HG03103 (cell line): ENCODE results near the gene CLEC12A.
"Not testable (repeated sequence)": the region's sequence is repeated elsewhere in the genome, so short reads cannot be mapped to it uniquely, and the experiment has no call there.

Experiments
- ATAC-seq: cut with Tn5 transposase; IDR thresholded peaks from one replicate; pipeline ENCODE4 v1.9.1; 2021; ENCODE audit warnings: low read depth; ENCODE audit not compliant: unreplicated experiment

The CLEC12A gene

DNA sequence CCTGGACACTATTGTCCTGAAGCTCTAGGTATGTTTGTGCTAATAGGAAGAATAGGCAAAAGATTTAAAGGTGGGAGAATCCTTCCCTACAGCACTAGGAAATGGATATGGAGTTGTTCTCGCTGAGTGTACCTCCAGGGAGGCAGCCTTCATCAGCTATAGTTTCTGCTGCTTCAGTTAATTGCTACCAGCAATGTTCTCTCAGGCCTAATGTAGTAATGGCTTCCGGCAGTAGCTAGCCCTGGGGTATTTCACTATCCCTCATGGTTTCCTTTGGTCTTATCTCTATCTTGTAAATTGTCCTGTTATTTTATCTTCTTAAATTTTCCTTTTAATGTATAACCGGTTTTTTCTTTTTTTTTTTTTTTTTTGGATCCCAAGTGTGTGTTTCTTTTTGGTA is 9.3 kb upstream of the CLEC12A start:
- ATAC-seq: no peak

DNA sequence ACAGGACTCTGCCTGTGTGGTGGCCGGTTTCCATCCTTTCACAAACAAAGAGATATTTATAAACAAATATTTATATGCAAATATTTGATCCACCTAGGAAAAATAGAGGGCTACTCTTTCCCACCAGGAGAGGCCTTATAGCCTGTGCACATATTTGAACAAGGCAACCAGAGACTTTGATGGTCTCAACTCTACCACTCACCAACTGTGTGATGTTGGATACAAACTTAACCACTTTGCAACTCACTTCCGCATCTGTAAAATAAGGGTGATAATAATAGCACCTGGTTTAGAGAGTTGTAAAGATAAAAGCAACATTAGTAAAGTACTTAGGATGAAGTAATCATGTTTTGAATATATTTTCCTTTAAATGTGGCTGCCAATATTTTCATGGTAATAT is 1.5 kb upstream of the CLEC12A start:
- no peak for ATAC-seq

DNA sequence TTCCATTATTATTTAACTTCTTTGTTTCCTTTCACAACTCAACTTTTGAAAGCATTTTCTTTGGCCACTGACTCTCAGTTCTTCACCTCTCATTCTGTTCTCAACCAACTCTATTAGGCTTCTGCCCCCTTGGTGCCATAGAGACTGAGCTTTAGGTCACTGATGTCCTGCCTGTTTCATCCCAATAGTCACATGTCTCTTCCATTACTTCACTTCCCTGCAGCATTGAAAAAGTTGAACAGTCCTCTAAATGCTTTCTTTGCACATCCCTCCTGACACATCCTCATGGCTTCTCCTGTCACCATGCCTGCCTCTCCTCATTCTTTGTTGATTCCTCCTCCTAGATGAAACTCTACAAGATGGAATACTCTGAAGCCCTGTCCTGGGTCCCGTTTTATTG is 2.7 kb downstream of the CLEC12A start:
- no peak for ATAC-seq

GRCh38 chr12:9974731-9975130 is 3.5 kb downstream of the CLEC12A start:
- ATAC-seq: not testable (repeated sequence)

DNA sequence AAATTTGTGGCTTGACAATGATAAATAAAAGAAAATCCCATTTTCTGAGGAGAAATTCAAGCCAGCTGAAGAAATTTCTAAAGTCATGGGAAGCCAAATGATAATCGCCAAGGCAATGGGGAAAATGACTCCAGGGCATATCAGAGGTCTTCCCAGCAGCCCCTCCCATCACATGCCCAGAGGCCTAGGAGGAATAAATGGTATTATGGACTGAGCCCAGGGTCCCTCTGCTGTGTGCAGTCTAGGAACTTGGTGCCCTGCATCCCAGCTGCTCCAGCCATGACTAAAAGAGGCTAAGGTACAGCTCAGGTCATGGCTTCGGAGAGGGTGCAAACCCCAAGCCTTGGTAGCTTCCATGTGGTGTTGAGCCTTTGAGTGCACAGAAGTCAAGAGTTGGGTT is 4.4 kb downstream of the CLEC12A start:
- no peak for ATAC-seq

GRCh38 chr12:9976626-9977025 is 5.4 kb downstream of the CLEC12A start:
- not testable (repeated sequence) for ATAC-seq

GRCh38 chr12:9977916-9978315 is 6.7 kb downstream of the CLEC12A start:
- no peak for ATAC-seq

GRCh38 chr12:9980126-9980525 is 8.9 kb downstream of the CLEC12A start:
- ATAC-seq: no peak

- no peak for ATAC-seq
Measured at GRCh38 chr12:9991876-9992275, 20.7 kb downstream of the CLEC12A start.

DNA sequence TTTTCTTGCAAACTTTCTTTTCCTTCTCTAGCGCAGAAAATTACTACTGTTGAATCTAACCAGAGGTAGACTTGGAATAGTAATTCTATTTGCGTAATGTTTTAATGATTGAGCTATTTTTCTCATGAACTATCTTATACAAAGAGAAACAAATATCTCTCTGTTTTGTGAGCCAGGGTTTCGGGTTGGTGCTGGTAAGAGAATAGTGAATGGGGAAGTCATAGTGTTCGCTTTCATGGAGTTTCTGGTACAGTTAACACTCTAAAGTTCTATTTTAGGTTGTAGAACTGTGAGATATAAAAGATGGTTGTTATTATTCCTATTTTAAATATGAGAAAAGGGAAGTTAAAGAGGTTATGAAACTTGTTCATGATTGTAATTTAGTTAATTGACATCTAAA is 21.1 kb downstream of the CLEC12A start:
- no peak for ATAC-seq

GRCh38 chr12:9999016-9999415 is 27.8 kb downstream of the CLEC12A start, which contains the start of gene CLEC1B:
TSS of gene CLEC1B (minus strand) at chr12:9999121. CDS start at chr12:9999100, 21 bp downstream.
- no peak for ATAC-seq

DNA sequence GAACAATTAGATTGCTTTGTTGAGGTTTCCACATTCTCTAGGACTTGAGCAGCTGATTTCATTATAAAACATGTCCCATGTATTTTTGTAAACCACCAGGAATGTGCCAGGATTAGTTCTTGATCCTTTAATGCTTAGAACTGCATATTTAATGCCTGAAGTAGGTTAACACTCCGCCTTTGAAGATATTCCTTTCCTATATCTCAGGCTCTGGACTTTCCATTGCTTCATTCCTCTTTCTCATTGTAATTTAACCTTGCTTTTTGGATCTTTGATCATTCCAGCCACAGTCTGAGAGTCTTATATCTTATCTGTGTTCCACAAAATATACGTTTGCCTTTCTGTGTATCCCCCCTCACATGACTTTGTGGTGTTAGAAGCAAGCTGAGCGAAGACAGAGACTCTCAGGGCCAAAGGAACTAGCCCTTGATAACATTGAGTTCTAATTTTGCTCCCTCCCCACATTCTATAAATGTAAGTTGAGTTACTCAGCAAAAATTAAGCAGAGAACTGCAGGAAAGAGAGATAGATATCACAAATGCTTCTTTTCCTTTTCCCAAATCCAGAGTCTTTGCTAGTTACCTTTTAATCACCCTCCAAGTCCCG is 30.1 kb downstream of the CLEC12A start:
- no peak for ATAC-seq

GRCh38 chr12:10012630-10013330 is 41.6 kb downstream of the CLEC12A start:
- ATAC-seq: no peak

GRCh38 chr12:10015450-10015849 is 44.2 kb downstream of the CLEC12A start:
- ATAC-seq: no peak

DNA sequence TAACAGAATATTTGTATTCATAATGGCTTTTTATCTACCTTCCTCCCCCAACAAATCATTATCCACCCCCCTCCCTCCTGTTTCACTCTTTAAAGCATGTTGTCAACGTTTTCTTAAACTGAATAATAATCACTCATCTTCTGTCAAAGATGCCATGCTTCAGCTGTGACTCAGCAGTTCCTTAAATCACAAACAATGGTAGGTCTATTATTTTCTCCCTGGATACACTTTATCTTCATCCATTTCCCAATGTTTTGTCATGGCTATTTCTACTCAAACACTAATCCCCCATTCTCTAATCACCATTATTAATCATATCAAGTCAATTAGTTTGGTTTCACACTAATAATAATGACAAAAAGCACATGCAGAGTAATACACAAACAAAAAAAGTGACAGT is 45.7 kb downstream of the CLEC12A start:
- no peak for ATAC-seq

- ATAC-seq: no peak
Measured at GRCh38 chr12:10018386-10018785, 47.2 kb downstream of the CLEC12A start.

- ATAC-seq: no peak
Measured at GRCh38 chr12:10021342-10021741, 50.1 kb downstream of the CLEC12A start.

DNA sequence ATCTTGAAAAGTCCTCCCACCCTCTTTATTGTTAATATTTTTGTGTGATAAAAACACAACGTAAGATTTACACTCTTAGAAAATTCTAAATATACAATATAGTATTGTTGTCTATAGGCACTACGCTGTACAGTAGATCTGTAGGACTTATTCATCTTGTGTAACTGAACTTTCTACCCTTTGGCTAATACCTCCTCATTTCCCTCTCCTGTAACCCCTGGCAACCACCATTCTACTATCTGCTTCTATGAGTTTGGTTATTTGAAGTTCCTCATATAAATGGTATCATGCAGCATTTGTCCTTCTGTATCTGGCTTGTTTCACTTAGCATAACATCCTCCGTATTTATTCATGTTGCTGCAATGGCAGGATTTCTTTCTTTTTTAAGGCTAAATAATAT is 54.0 kb downstream of the CLEC12A start:
- no peak for ATAC-seq

DNA sequence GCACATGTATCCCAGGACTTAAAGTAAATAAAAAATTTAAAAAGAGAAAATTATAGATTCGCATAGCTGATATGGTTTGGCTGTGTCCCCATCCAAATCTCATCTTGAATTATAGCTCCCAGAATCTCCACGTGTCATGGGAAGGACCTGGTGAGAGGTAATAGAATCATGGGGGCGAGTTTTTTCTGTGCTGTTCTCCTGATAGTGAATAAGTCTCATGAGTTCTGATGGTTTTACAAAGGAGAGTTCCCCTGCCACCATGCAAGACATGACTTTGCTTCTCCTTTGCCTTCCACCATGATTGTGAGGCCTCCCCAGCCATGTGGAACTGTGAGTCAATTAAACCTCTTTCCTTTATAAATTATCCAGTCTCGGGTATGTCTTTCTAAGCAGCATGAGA is 55.5 kb downstream of the CLEC12A start:
- ATAC-seq: not testable (repeated sequence)

DNA sequence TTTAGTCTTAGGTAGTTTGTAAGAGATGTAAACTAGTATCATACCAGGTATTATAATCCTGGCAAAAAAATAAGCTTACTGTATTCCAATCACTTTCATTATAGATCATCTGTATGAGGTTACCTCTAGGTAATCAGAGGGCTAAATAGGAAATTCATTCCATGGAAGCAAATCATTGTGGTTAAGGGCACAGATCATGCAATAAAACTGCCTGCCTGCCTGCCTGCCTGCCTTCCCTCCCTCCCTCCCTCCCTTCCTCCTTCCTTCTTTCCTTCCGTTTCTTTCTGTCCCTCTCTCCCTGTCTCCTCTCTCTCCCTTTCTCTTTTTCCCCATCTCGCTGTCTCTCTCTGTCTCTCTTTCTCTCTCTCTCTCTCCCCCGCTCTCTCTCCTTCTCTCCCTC is 56.1 kb downstream of the CLEC12A start:
- no peak for ATAC-seq

- ATAC-seq: no peak
Measured at GRCh38 chr12:10027721-10028120, 56.5 kb downstream of the CLEC12A start.

- ATAC-seq: no peak
Measured at GRCh38 chr12:10030446-10030845, 59.2 kb downstream of the CLEC12A start, which contains the start of gene CLEC9A. TSS of gene CLEC9A (plus strand) at chr12:10030682. CDS start at chr12:10052688, 22,006 bp downstream.
